ENCODE data around the gene OVCA2.

GRCh38 chr17:1992541-1992940 is 49.3 kb upstream of the OVCA2 start:
- TF ChIP-seq EZH2 (IDR thresholded peaks at IDR 0.05; ENCODE audit: insufficient read depth, poor library complexity, severe bottlenecking) (no peak), EZH2phosphoT487 (IDR thresholded peaks at IDR 0.05; ENCODE audit: insufficient read depth, low read depth) (no peak)

Measured in GM23248 (cell line).